Natural killer cell (primary cell): ENCODE data around the gene GZF1. TPM values are rescaled to one million over a fixed set of nuclear protein-coding genes. Genes with fewer than 3 reads are reported as not detected.

ENCODE experiments used
- ATAC-seq, 3 donors: fragments of 150-1000 bp in 2 of 3; fragments of 200-7000 bp in 1 of 3; cut with Tn5 transposase; 1 replicate in 1 of 3; 2 replicates in 2 of 3; pipeline ENCODE4 v1.10.0; 2021; ENCODE audit warnings: mild to moderate bottlenecking in 2 of 3, moderate library complexity in 2 of 3
- DNase-seq, 2 donors: peaks; one replicate each; pipeline versions ENCODE4 v3.0.0 to v3.0.0-alpha.2; 2013 to 2021; ENCODE audit warnings: mixed read lengths in 1 of 2
- H3K27ac ChIP-seq: one replicate; pipeline ENCODE4 v1.5.1; 2013; ENCODE audit warnings: mild to moderate bottlenecking, low read length
- H3K27me3 ChIP-seq: one replicate; pipeline ENCODE4 v1.6.1; 2013; ENCODE audit warnings: low read length; ENCODE audit not compliant: control insufficient read depth, insufficient read depth
- H3K36me3 ChIP-seq: one replicate; pipeline ENCODE4 v1.6.1; 2013; ENCODE audit warnings: low read length; ENCODE audit not compliant: control insufficient read depth, insufficient read depth
- H3K4me1 ChIP-seq: one replicate; pipeline ENCODE4 v1.6.1; 2013; ENCODE audit warnings: low read length; ENCODE audit not compliant: control insufficient read depth, insufficient read depth
- H3K4me3 ChIP-seq: one replicate; pipeline ENCODE4 v1.5.1; 2013; ENCODE audit warnings: low read length
- H3K9me3 ChIP-seq: one replicate; pipeline ENCODE4 v1.6.1; 2013; ENCODE audit warnings: low read length; ENCODE audit not compliant: control insufficient read depth, insufficient read depth
- H3K27ac Mint-ChIP-seq, 2 donors: one replicate each; pipeline ENCODE4 v1.8.0; 2022; ENCODE audit warnings: mild to moderate bottlenecking in 2 of 2, mixed read lengths in 2 of 2, moderate library complexity in 1 of 2
- H3K27me3 Mint-ChIP-seq, 2 donors: one replicate each; pipeline ENCODE4 v1.8.0; 2022; ENCODE audit warnings: low read depth in 2 of 2, mixed read lengths in 2 of 2
- H3K36me3 Mint-ChIP-seq: one replicate; pipeline ENCODE4 v1.8.0; 2022; ENCODE audit warnings: mixed read lengths
- H3K4me1 Mint-ChIP-seq, 2 donors: one replicate each; pipeline ENCODE4 v1.8.0; 2022; ENCODE audit warnings: mixed read lengths in 2 of 2
- H3K4me3 Mint-ChIP-seq: one replicate; pipeline ENCODE4 v1.8.0; 2022; ENCODE audit warnings: mild to moderate bottlenecking, moderate library complexity, mixed read lengths
- H3K9me3 Mint-ChIP-seq, 2 donors: one replicate each; pipeline ENCODE4 v1.8.0; 2022; ENCODE audit warnings: mixed read lengths in 2 of 2
- CTCF ChIP-seq: fragments of 200-600 bp; IDR thresholded peaks from one replicate; pipeline ENCODE4 v1.8.0; 2022; ENCODE audit warnings: antibody characterized with exemption
- WGBS: methylation state at CpG from one replicate; pipeline ENCODE4 v1.1.7; 2013; ENCODE audit warnings: missing lambda C conversion rate; ENCODE audit not compliant: insufficient coverage; 5-methylcytosine and 5-hydroxymethylcytosine counted together
- intact Hi-C: fragments of 100-400 bp; cut with micrococcal nuclease; formaldehyde crosslinking; loops from one replicate; pipeline ENCODE4 v1.14.2; 2022
- total RNA-seq, 4 donors: library from RNA; stranded (reverse); fragments of 120-200 nt in 1 of 4; gene quantifications; one replicate each; pipeline versions ENCODE4 v1.2.3 to v1.2.4, GENCODE V29; 2013 to 2022

Gene GZF1
- total RNA-seq, 3 donors from 2014 or later (not counting 1 experiment from before 2014, with no cell fraction given): 45.1 to 56.6 (median 45.9) TPM

GRCh38 chr20:23414526-23415188, 52.7 kb downstream of the GZF1 start:
- no peak for TF ChIP-seq CTCF
- intact Hi-C loops: no loop called here
- H3K4me3 Mint-ChIP-seq: peak overlapping the region; percentile 47

GRCh38 chr20:23415555-23415954, 53.6 kb downstream of the GZF1 start:
- Mint-ChIP-seq H3K27ac (peak overlapping the region; percentile 66 to 74), H3K4me3 (peak overlapping the region; percentile 84), H3K36me3 (no peaks in the 10 kb centered on the region), H3K27me3 (no peaks in the 10 kb centered on the region), H3K4me1 (peaks cover 62 to 66% of the 10 kb centered on the region in 2 donors), H3K9me3 (no peaks in the 10 kb centered on the region)
- Histone ChIP-seq H3K27me3 (no peaks in the 10 kb centered on the region), H3K36me3 (no peaks in the 10 kb centered on the region), H3K4me1 (peaks cover 21% of the 10 kb centered on the region), H3K9me3 (no peaks in the 10 kb centered on the region), H3K4me3 (no peak overlapping the region), H3K27ac (no peak overlapping the region)
- 69% methylated on average over 4 of the region's 5 CpGs for WGBS
- ATAC-seq (peak; percentile 8 to 28 (median 22)), DNase-seq (no peak)
- no peak for TF ChIP-seq CTCF
- intact Hi-C loops: no loop called here

More at GRCh38 chr20:23414526-23415188, 52.7 kb downstream of the GZF1 start:
- H3K27me3 ChIP-seq: no peaks in the 10 kb centered on the region
- Mint-ChIP-seq H3K4me1 (peaks cover 64 to 69% of the 10 kb centered on the region in 2 donors), H3K27me3 (no peaks in the 10 kb centered on the region), H3K9me3 (no peaks in the 10 kb centered on the region), H3K27ac (peak overlapping the region in 1 of 2 donors; percentile 74), H3K36me3 (no peaks in the 10 kb centered on the region)
- WGBS: no CpG with 5 or more reads among the region's 1 CpG
- H3K27ac ChIP-seq: no peak overlapping the region
- ATAC-seq (no peak), DNase-seq (no peak)
- H3K4me1 ChIP-seq: peaks cover 17% of the 10 kb centered on the region
- H3K36me3 ChIP-seq: no peaks in the 10 kb centered on the region
- no peak overlapping the region for H3K4me3 ChIP-seq
- no peaks in the 10 kb centered on the region for H3K9me3 ChIP-seq

GRCh38 chr20:23415959-23416583, 54.1 kb downstream of the GZF1 start:
- intact Hi-C loops: no loop called here
- TF ChIP-seq CTCF: no peak
- H3K9me3 ChIP-seq: no peaks in the 10 kb centered on the region
- H3K36me3 Mint-ChIP-seq: no peaks in the 10 kb centered on the region
- H3K4me1 Mint-ChIP-seq: peaks cover 57 to 61% of the 10 kb centered on the region in 2 donors
- peak overlapping the region; percentile 84 for H3K4me3 Mint-ChIP-seq
- no peaks in the 10 kb centered on the region for H3K9me3 Mint-ChIP-seq
- 50% methylated on average over 5 of the region's 6 CpGs for WGBS
- peaks cover 21% of the 10 kb centered on the region for H3K4me1 ChIP-seq
- H3K27ac ChIP-seq: no peak overlapping the region
- H3K27ac Mint-ChIP-seq: peak overlapping the region; percentile 66 to 74
- no peaks in the 10 kb centered on the region for H3K36me3 ChIP-seq
- H3K27me3 Mint-ChIP-seq: no peaks in the 10 kb centered on the region
- ATAC-seq (peak; percentile 62 to 81 (median 74)), DNase-seq (peak; percentile 33 to 68)
- H3K27me3 ChIP-seq: no peaks in the 10 kb centered on the region
- no peak overlapping the region for H3K4me3 ChIP-seq
